Smooth muscle cell (in vitro differentiated cells): Measurements from ENCODE around the gene RNF215. TPM values are rescaled to one million over a fixed set of nuclear protein-coding genes. Genes with fewer than 3 reads are reported as not detected.

Source experiments
- DNase-seq: peaks from one replicate; lab custom pipeline; 2025; ENCODE audit not compliant: unreplicated experiment; lab: John Stamatoyannopoulos, UW
- H2AFZ ChIP-seq: fragments of 200-600 bp; sonication (generic); 2 replicates; pipeline ENCODE4 v1.6.0; 2016; ENCODE audit warnings: antibody characterized with exemption, low read depth, mild to moderate bottlenecking
- H3F3A ChIP-seq: fragments of 200-600 bp; sonication (generic); 2 replicates; pipeline ENCODE4 v1.6.0; 2017; ENCODE audit warnings: antibody characterized with exemption, low read depth
- H3K27ac ChIP-seq: fragments of 200-600 bp; sonication (generic); 2 replicates; pipeline ENCODE4 v1.5.1; 2016; ENCODE audit warnings: low read depth, mild to moderate bottlenecking
- H3K27me3 ChIP-seq: fragments of 200-600 bp; sonication (generic); 2 replicates; pipeline ENCODE4 v1.6.1; 2016; ENCODE audit warnings: low read depth, mild to moderate bottlenecking
- H3K36me3 ChIP-seq: fragments of 200-600 bp; sonication (generic); 2 replicates; pipeline ENCODE4 v1.5.1; 2016; ENCODE audit warnings: low read depth
- H3K4me1 ChIP-seq: fragments of 200-600 bp; sonication (generic); 2 replicates; pipeline ENCODE4 v1.5.1; 2016; ENCODE audit warnings: low read depth
- H3K4me2 ChIP-seq: fragments of 200-600 bp; sonication (generic); 2 replicates; pipeline ENCODE4 v1.6.0; 2016; ENCODE audit warnings: mild to moderate bottlenecking
- H3K4me3 ChIP-seq: fragments of 200-600 bp; sonication (generic); 2 replicates; pipeline ENCODE4 v1.5.1; 2016; ENCODE audit warnings: mild to moderate bottlenecking
- H3K79me2 ChIP-seq: fragments of 200-600 bp; sonication (generic); 2 replicates; pipeline ENCODE4 v1.6.0; 2016; ENCODE audit warnings: low read depth, mild to moderate bottlenecking
- H3K9ac ChIP-seq: fragments of 200-600 bp; sonication (generic); 2 replicates; pipeline ENCODE4 v1.6.0; 2016; ENCODE audit warnings: low read depth
- H3K9me3 ChIP-seq: fragments of 200-600 bp; sonication (generic); replicated peaks from 2 replicates; pipeline ENCODE4 v1.5.1; 2016; ENCODE audit warnings: low read depth
- H4K20me1 ChIP-seq: fragments of 200-600 bp; sonication (generic); 2 replicates; pipeline ENCODE4 v1.6.0; 2016; ENCODE audit warnings: low read depth
- CTCF ChIP-seq: fragments of 200-600 bp; sonication (generic); IDR thresholded peaks from 2 replicates; pipeline ENCODE4 v1.5.1; 2017; ENCODE audit warnings: borderline replicate concordance, mild to moderate bottlenecking, antibody characterized with exemption; ENCODE audit not compliant: insufficient read depth, poor library complexity, severe bottlenecking
- WGBS: methylation state at CpG from one replicate; pipeline ENCODE4 v1.1.7; 2016; ENCODE audit warnings: low lambda C conversion rate; 5-methylcytosine and 5-hydroxymethylcytosine counted together
- polyA plus RNA-seq: library from polyadenylated mRNA; unstranded; fragments of >200 nt; fragmentation: Nextera tagmentation; extraction: Ambion mirVana; gene quantifications from 2 replicates; pipeline ENCODE4 v1.2.1, GENCODE V29; 2016
- total RNA-seq: library from RNA; depleted of rRNA; stranded (reverse); fragments of >200 nt; gene quantifications from 2 replicates; pipeline ENCODE4 v1.2.3, GENCODE V29; 2014

The RNF215 gene
- total and polyA plus RNA-seq, 2 experiments from 2014 or later, result 5.9 to 11.6 TPM

GRCh38 chr22:30373331-30374325, 13.6 kb downstream of the RNF215 start:
- no peaks in the 10 kb centered on the region for H3K36me3 ChIP-seq
- no peak overlapping the region for H3K9ac ChIP-seq
- no peaks in the 10 kb centered on the region for H3K9me3 ChIP-seq
- H3K4me1 ChIP-seq, result no peaks in the 10 kb centered on the region
- no peaks in the 10 kb centered on the region for H3K79me2 ChIP-seq
- H3K27me3 ChIP-seq, result no peaks in the 10 kb centered on the region
- no peak overlapping the region for H3K4me3 ChIP-seq
- no peak overlapping the region for H2AFZ ChIP-seq
- H3F3A ChIP-seq, result no peaks in the 10 kb centered on the region
- no peak overlapping the region for H3K27ac ChIP-seq
- no peak overlapping the region for H3K4me2 ChIP-seq
- no peak for DNase-seq
- H4K20me1 ChIP-seq, result peaks cover 4% of the 10 kb centered on the region
- WGBS, result 94% methylated on average over 33 of the region's 33 CpGs
- TF ChIP-seq CTCF, result no peak

- no peak for DNase-seq
- Histone ChIP-seq H3K27me3 (no peaks in the 10 kb centered on the region), H2AFZ (no peak overlapping the region), H3K9me3 (no peaks in the 10 kb centered on the region), H3K4me1 (no peaks in the 10 kb centered on the region), H3K36me3 (no peaks in the 10 kb centered on the region), H4K20me1 (peaks cover 4% of the 10 kb centered on the region), H3K4me3 (no peak overlapping the region), H3K4me2 (no peak overlapping the region), H3K27ac (no peak overlapping the region), H3K79me2 (no peaks in the 10 kb centered on the region), H3K9ac (no peak overlapping the region), H3F3A (no peaks in the 10 kb centered on the region)
- WGBS, result 92% methylated on average over 8 of the region's 8 CpGs
- TF ChIP-seq CTCF, result no peak
These were observed 14.3 kb downstream of the RNF215 start for GRCh38 chr22:30372915-30373314.

DNA sequence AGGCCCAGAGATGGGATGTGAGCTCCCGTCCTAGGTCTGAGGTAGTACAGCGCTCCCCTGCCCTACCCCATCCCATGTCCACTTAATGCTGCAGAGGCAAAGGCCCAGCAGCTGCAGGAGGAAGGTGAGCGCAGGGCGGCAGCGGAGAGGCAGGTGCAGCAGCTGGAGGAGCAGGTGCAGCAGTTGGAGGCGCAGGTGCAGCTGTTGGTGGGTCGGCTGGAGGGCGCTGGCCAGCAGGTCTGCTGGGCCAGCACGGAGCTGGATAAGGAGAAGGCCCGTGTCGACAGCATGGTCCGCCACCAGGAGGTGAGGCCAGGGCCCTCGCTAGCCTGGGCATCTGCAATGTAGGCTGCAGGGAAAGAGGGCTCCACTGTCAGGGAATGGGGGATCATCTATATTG, 15.2 kb downstream of the RNF215 start:
- no peak overlapping the region for H3K9ac ChIP-seq
- no peaks in the 10 kb centered on the region for H3K27me3 ChIP-seq
- no peaks in the 10 kb centered on the region for H3K9me3 ChIP-seq
- H2AFZ ChIP-seq, result no peak overlapping the region
- no peaks in the 10 kb centered on the region for H3F3A ChIP-seq
- no peak overlapping the region for H3K4me3 ChIP-seq
- WGBS, result 93% methylated on average over 13 of the region's 13 CpGs
- DNase-seq, result no peak
- H3K79me2 ChIP-seq, result no peaks in the 10 kb centered on the region
- no peak overlapping the region for H3K4me2 ChIP-seq
- no peaks in the 10 kb centered on the region for H3K4me1 ChIP-seq
- no peak overlapping the region for H3K27ac ChIP-seq
- peaks cover 4% of the 10 kb centered on the region for H4K20me1 ChIP-seq
- no peak for TF ChIP-seq CTCF
- no peaks in the 10 kb centered on the region for H3K36me3 ChIP-seq
